Mucosa of rectum (tissue), 2 donors: Measurements from ENCODE around the gene MPPED1.

ENCODE experiments used
- H3K27ac ChIP-seq, 2 donors: one replicate each; pipeline ENCODE4 v1.7.0; 2013; ENCODE audit warnings: inconsistent platforms in 2 of 2, low read depth in 2 of 2, low read length in 2 of 2
- H3K27me3 ChIP-seq, 2 donors: one replicate each; pipeline ENCODE4 v1.7.0; 2013; ENCODE audit warnings: low read length in 2 of 2; ENCODE audit not compliant: control insufficient read depth in 2 of 2, insufficient read depth in 2 of 2
- H3K36me3 ChIP-seq, 2 donors: one replicate each; pipeline ENCODE4 v1.7.0; 2013; ENCODE audit warnings: low read length in 2 of 2; ENCODE audit not compliant: control insufficient read depth in 2 of 2, insufficient read depth in 2 of 2
- H3K4me1 ChIP-seq, 2 donors: one replicate each; pipeline ENCODE4 v1.7.0; 2013; ENCODE audit warnings: low read length in 2 of 2, mild to moderate bottlenecking in 1 of 2; ENCODE audit not compliant: control insufficient read depth in 2 of 2, insufficient read depth in 2 of 2
- H3K4me3 ChIP-seq, 2 donors: one replicate each; pipeline ENCODE4 v1.7.0; 2013; ENCODE audit warnings: low read length in 2 of 2
- H3K9ac ChIP-seq, 2 donors: one replicate each; pipeline ENCODE4 v1.7.0; 2013; ENCODE audit warnings: low read length in 2 of 2, low read depth in 1 of 2, mild to moderate bottlenecking in 1 of 2
- H3K9me3 ChIP-seq, 2 donors: one replicate each; pipeline ENCODE4 v1.7.0; 2013; ENCODE audit warnings: low read length in 2 of 2; ENCODE audit not compliant: control insufficient read depth in 2 of 2
- donor health status: healthy.
- donor health status: Normal muscosa, but diverticular disease.

MPPED1 gene

GRCh38 chr22:43393132-43393843, 18.5 kb upstream of the MPPED1 start:
- H3K36me3 ChIP-seq, result no peaks in the 10 kb centered on the region
- H3K9ac ChIP-seq, result no peak overlapping the region
- no peak overlapping the region for H3K4me3 ChIP-seq
- no peak overlapping the region for H3K27ac ChIP-seq
- H3K27me3 ChIP-seq, result peaks cover 0 to 2% of the 10 kb centered on the region in 2 donors
- no peaks in the 10 kb centered on the region for H3K4me1 ChIP-seq
- no peaks in the 10 kb centered on the region for H3K9me3 ChIP-seq

GRCh38 chr22:43393844-43394474, 17.9 kb upstream of the MPPED1 start:
- H3K9ac ChIP-seq, result no peak overlapping the region
- H3K27me3 ChIP-seq, result no peaks in the 10 kb centered on the region
- H3K4me1 ChIP-seq, result no peaks in the 10 kb centered on the region
- H3K4me3 ChIP-seq, result no peak overlapping the region
- H3K36me3 ChIP-seq, result no peaks in the 10 kb centered on the region
- H3K27ac ChIP-seq, result no peak overlapping the region
- H3K9me3 ChIP-seq, result no peaks in the 10 kb centered on the region

- no peak overlapping the region for H3K27ac ChIP-seq
- H3K36me3 ChIP-seq, result no peaks in the 10 kb centered on the region
- no peak overlapping the region for H3K4me3 ChIP-seq
- H3K9me3 ChIP-seq, result no peaks in the 10 kb centered on the region
- no peak overlapping the region for H3K9ac ChIP-seq
- no peaks in the 10 kb centered on the region for H3K27me3 ChIP-seq
- H3K4me1 ChIP-seq, result no peaks in the 10 kb centered on the region
Measured at GRCh38 chr22:43395086-43395695, 16.6 kb upstream of the MPPED1 start.

GRCh38 chr22:43396321-43396933, 15.4 kb upstream of the MPPED1 start:
- Histone ChIP-seq H3K27me3 (no peaks in the 10 kb centered on the region), H3K27ac (no peak overlapping the region), H3K9ac (no peak overlapping the region), H3K4me1 (no peaks in the 10 kb centered on the region), H3K4me3 (no peak overlapping the region), H3K9me3 (no peaks in the 10 kb centered on the region), H3K36me3 (no peaks in the 10 kb centered on the region)

GRCh38 chr22:43396934-43397457, 14.8 kb upstream of the MPPED1 start:
- Histone ChIP-seq H3K4me1 (no peaks in the 10 kb centered on the region), H3K27me3 (no peaks in the 10 kb centered on the region), H3K9ac (no peak overlapping the region), H3K27ac (no peak overlapping the region), H3K4me3 (no peak overlapping the region), H3K9me3 (no peaks in the 10 kb centered on the region), H3K36me3 (no peaks in the 10 kb centered on the region)

GRCh38 chr22:43397766-43398165, 14.0 kb upstream of the MPPED1 start:
- Histone ChIP-seq H3K9me3 (no peaks in the 10 kb centered on the region), H3K4me1 (no peaks in the 10 kb centered on the region), H3K27me3 (no peaks in the 10 kb centered on the region), H3K9ac (no peak overlapping the region), H3K4me3 (no peak overlapping the region), H3K36me3 (no peaks in the 10 kb centered on the region), H3K27ac (no peak overlapping the region)

- H3K9me3 ChIP-seq, result no peaks in the 10 kb centered on the region
- no peaks in the 10 kb centered on the region for H3K27me3 ChIP-seq
- H3K4me1 ChIP-seq, result no peaks in the 10 kb centered on the region
- H3K27ac ChIP-seq, result no peak overlapping the region
- no peak overlapping the region for H3K4me3 ChIP-seq
- H3K36me3 ChIP-seq, result no peaks in the 10 kb centered on the region
- H3K9ac ChIP-seq, result no peak overlapping the region
Measured at GRCh38 chr22:43398246-43398645, 13.6 kb upstream of the MPPED1 start.

GRCh38 chr22:43398910-43399309, 12.9 kb upstream of the MPPED1 start:
- Histone ChIP-seq H3K9me3 (no peaks in the 10 kb centered on the region), H3K36me3 (no peaks in the 10 kb centered on the region), H3K27ac (no peak overlapping the region), H3K4me3 (no peak overlapping the region), H3K9ac (no peak overlapping the region), H3K27me3 (no peaks in the 10 kb centered on the region), H3K4me1 (no peaks in the 10 kb centered on the region)

- no peaks in the 10 kb centered on the region for H3K9me3 ChIP-seq
- H3K27ac ChIP-seq, result no peak overlapping the region
- H3K4me3 ChIP-seq, result no peak overlapping the region
- no peaks in the 10 kb centered on the region for H3K36me3 ChIP-seq
- H3K4me1 ChIP-seq, result no peaks in the 10 kb centered on the region
- H3K27me3 ChIP-seq, result no peaks in the 10 kb centered on the region
- H3K9ac ChIP-seq, result no peak overlapping the region
Measured at GRCh38 chr22:43399338-43399979, 12.4 kb upstream of the MPPED1 start.

GRCh38 chr22:43399980-43400358, 11.8 kb upstream of the MPPED1 start:
- H3K4me1 ChIP-seq, result no peaks in the 10 kb centered on the region
- H3K27me3 ChIP-seq, result no peaks in the 10 kb centered on the region
- H3K9me3 ChIP-seq, result no peaks in the 10 kb centered on the region
- no peak overlapping the region for H3K4me3 ChIP-seq
- H3K36me3 ChIP-seq, result no peaks in the 10 kb centered on the region
- no peak overlapping the region for H3K9ac ChIP-seq
- H3K27ac ChIP-seq, result no peak overlapping the region
